Activated naive CD8-positive, alpha-beta T cell treated with anti-CD3 and anti-CD28 coated beads for 36 hours (primary cell): Measurements from ENCODE around the gene ST8SIA4. TPM values are rescaled to one million over a fixed set of nuclear protein-coding genes. Genes with fewer than 3 reads are reported as not detected.

Source experiments
- DNase-seq: peaks from one replicate; pipeline ENCODE4 v3.0.0; 2021
- H3K27ac Mint-ChIP-seq: one replicate; pipeline ENCODE4 v1.8.0; 2022; ENCODE audit warnings: mild to moderate bottlenecking, moderate library complexity, mixed read lengths
- H3K27me3 Mint-ChIP-seq: one replicate; pipeline ENCODE4 v1.8.0; 2022; ENCODE audit warnings: mild to moderate bottlenecking, mixed read lengths
- H3K36me3 Mint-ChIP-seq: one replicate; pipeline ENCODE4 v1.8.0; 2021; ENCODE audit warnings: mild to moderate bottlenecking, mixed read lengths
- H3K4me1 Mint-ChIP-seq: one replicate; pipeline ENCODE4 v1.8.0; 2021; ENCODE audit warnings: mixed read lengths
- H3K4me3 Mint-ChIP-seq: one replicate; pipeline ENCODE4 v1.8.0; 2022; ENCODE audit warnings: mild to moderate bottlenecking, moderate library complexity, mixed read lengths
- H3K9me3 Mint-ChIP-seq: one replicate; pipeline ENCODE4 v1.8.0; 2022; ENCODE audit warnings: mixed read lengths
- total RNA-seq, 2 experiments: library from RNA; stranded (reverse); gene quantifications; one replicate each; pipeline ENCODE4 v1.2.3, GENCODE V29; 2021

Gene ST8SIA4
- total RNA-seq, 2 experiments from 2014 or later = 14.6 to 17.3 TPM

DNA sequence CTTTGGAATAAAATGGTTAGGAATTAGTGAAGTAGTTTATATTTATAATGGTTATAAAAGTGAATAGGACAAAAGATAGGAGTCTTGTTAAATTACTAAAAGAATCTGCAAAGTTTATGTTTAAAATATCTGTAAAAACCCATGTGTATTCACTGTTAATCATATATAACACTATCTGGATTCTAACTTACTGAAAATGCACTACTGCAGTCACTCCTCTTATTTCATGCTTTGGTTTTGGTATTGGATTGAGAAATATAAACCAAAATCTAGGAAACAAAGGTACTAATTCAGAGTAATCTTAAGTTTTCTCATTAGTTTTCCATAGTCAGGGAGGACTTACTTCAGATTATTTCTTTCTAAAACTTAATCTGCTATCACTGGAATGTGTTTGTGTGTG is 49.5 kb downstream of the ST8SIA4 start:
- DNase-seq = no peak
- Mint-ChIP-seq H3K27me3 (no peaks in the 10 kb centered on the region), H3K4me3 (peak overlapping the region; percentile 61), H3K4me1 (peaks cover 30% of the 10 kb centered on the region), H3K27ac (peak overlapping the region; percentile 93), H3K9me3 (no peaks in the 10 kb centered on the region), H3K36me3 (peaks cover 31% of the 10 kb centered on the region)

GRCh38 chr5:100852988-100853449 is 50.1 kb downstream of the ST8SIA4 start:
- H3K36me3 Mint-ChIP-seq = peaks cover 28% of the 10 kb centered on the region
- DNase-seq = no peak
- peak overlapping the region; percentile 93 for H3K27ac Mint-ChIP-seq
- no peaks in the 10 kb centered on the region for H3K27me3 Mint-ChIP-seq
- H3K4me3 Mint-ChIP-seq = peak overlapping the region; percentile 61
- peaks cover 27% of the 10 kb centered on the region for H3K4me1 Mint-ChIP-seq
- H3K9me3 Mint-ChIP-seq = no peaks in the 10 kb centered on the region

DNA sequence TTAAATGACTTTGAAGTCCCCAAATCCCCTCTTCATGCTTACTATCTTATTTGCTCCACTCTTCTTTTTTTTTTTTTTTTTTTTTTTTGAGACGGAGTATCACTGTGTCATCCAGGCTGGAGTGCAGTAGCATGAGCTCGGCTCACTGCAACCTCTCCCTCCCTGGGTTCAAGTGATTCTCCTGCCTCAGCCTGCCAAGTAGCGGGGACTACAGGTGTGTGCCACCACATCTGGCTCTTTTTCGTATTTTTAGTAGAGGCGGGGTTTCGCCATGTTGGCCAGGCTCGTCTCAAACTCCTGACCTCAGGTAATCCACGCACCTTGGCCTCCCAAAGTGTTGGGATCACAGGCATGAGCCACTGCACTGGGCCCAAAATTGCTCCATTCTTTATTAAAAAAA is 51.0 kb downstream of the ST8SIA4 start:
- Mint-ChIP-seq H3K27me3 (no peaks in the 10 kb centered on the region), H3K36me3 (peaks cover 30% of the 10 kb centered on the region), H3K27ac (no peak overlapping the region), H3K4me3 (no peak overlapping the region), H3K9me3 (no peaks in the 10 kb centered on the region), H3K4me1 (peaks cover 29% of the 10 kb centered on the region)
- no peak for DNase-seq

- Mint-ChIP-seq H3K9me3 (peaks cover 3% of the 10 kb centered on the region), H3K27ac (no peak overlapping the region), H3K27me3 (no peaks in the 10 kb centered on the region), H3K36me3 (peaks cover 24% of the 10 kb centered on the region), H3K4me1 (peaks cover 36% of the 10 kb centered on the region), H3K4me3 (no peak overlapping the region)
- no peak for DNase-seq
Measured at GRCh38 chr5:100846772-100847171, 56.3 kb downstream of the ST8SIA4 start.

DNA sequence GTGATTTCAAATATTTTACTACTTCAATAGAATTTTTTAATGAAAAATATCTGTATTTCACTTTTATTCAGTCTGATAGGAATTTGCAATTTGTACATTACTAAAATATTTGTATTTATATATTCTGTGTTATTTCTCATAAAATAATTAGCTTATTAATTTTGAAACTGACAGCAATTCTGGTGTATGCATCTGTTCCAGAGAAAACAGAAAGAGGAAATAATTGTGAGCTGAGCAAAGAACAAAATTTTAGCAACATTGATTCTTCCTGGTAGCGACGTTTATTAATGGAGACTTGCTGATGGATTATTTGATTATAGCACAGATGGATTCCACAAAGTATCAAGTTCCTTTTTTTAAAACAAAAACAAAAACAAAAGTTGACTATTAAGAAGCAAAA is 61.0 kb downstream of the ST8SIA4 start:
- peaks cover 67% of the 10 kb centered on the region for H3K4me1 Mint-ChIP-seq

GRCh38 chr5:100841358-100842076 is 61.6 kb downstream of the ST8SIA4 start:
- peak overlapping the region; percentile 90 for H3K27ac Mint-ChIP-seq
- no peak for DNase-seq
- no peaks in the 10 kb centered on the region for H3K27me3 Mint-ChIP-seq
- H3K4me1 Mint-ChIP-seq = peaks cover 67% of the 10 kb centered on the region
- peaks cover 3% of the 10 kb centered on the region for H3K9me3 Mint-ChIP-seq
- peaks cover 39% of the 10 kb centered on the region for H3K36me3 Mint-ChIP-seq
- H3K4me3 Mint-ChIP-seq = peak overlapping the region; percentile 49

More for the DNA sequence above, 61.0 kb downstream of the ST8SIA4 start:
- Mint-ChIP-seq H3K27ac (no peak overlapping the region), H3K9me3 (peaks cover 3% of the 10 kb centered on the region), H3K36me3 (peaks cover 41% of the 10 kb centered on the region), H3K27me3 (no peaks in the 10 kb centered on the region), H3K4me3 (no peak overlapping the region)
- no peak for DNase-seq

DNA sequence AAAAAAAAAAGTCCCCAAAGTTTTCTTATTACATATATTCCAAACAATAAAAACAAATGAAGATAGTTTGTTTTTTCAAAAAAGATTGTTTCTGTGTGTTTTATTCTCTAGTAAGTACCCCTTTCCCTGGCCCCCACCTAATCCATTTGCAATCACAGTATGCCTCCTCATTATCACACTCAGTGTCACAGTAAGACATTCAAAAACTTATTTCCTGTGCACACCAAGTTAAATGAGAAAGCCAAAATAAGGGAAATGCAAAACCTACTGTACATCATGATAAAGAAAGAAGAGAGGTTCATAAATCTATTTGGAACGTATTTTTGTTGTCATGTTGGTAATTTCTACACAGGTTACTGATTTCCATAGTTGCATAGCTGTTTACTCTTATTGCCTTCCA is 62.3 kb downstream of the ST8SIA4 start:
- peaks cover 33% of the 10 kb centered on the region for H3K36me3 Mint-ChIP-seq

GRCh38 chr5:100840370-100840769 is 62.7 kb downstream of the ST8SIA4 start:
- H3K9me3 Mint-ChIP-seq = peaks cover 3% of the 10 kb centered on the region
- H3K4me3 Mint-ChIP-seq = no peak overlapping the region
- H3K36me3 Mint-ChIP-seq = peaks cover 36% of the 10 kb centered on the region
- H3K27ac Mint-ChIP-seq = peak overlapping the region; percentile 90
- peaks cover 65% of the 10 kb centered on the region for H3K4me1 Mint-ChIP-seq
- H3K27me3 Mint-ChIP-seq = no peaks in the 10 kb centered on the region
- DNase-seq = peak; percentile 28

More for the DNA sequence above, 62.3 kb downstream of the ST8SIA4 start:
- no peaks in the 10 kb centered on the region for H3K27me3 Mint-ChIP-seq
- no peak for DNase-seq
- H3K27ac Mint-ChIP-seq = peak overlapping the region; percentile 90
- peaks cover 3% of the 10 kb centered on the region for H3K9me3 Mint-ChIP-seq
- no peak overlapping the region for H3K4me3 Mint-ChIP-seq
- H3K4me1 Mint-ChIP-seq = peaks cover 62% of the 10 kb centered on the region

- no peaks in the 10 kb centered on the region for H3K9me3 Mint-ChIP-seq
- no peak overlapping the region for H3K4me3 Mint-ChIP-seq
- peaks cover 47% of the 10 kb centered on the region for H3K4me1 Mint-ChIP-seq
- peaks cover 30% of the 10 kb centered on the region for H3K36me3 Mint-ChIP-seq
- DNase-seq = no peak
- H3K27ac Mint-ChIP-seq = no peak overlapping the region
- H3K27me3 Mint-ChIP-seq = no peaks in the 10 kb centered on the region
Measured at GRCh38 chr5:100838048-100838473, 65.0 kb downstream of the ST8SIA4 start.

DNA sequence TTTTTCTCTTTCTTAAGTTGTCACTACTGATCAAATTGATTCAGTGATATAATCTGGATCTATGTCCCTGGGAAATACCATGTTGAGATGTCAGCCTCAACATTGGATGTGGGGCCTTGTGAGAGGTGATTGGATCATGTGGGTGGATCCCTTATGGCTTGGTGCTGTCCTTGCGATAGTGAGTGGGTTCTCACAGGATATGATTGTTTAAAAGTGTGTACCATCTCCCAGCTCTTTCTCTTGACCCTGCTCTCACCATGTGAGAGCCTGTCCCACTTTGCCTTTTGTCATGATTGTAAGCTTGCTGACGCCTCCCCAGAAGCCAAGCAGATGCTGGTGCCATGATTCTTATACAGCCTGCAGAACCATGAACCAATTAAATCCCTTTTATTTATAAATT is 68.6 kb downstream of the ST8SIA4 start:
- Mint-ChIP-seq H3K4me3 (no peak overlapping the region), H3K27ac (no peak overlapping the region), H3K4me1 (peaks cover 28% of the 10 kb centered on the region), H3K36me3 (peaks cover 24% of the 10 kb centered on the region), H3K9me3 (no peaks in the 10 kb centered on the region), H3K27me3 (no peaks in the 10 kb centered on the region)
- no peak for DNase-seq

DNA sequence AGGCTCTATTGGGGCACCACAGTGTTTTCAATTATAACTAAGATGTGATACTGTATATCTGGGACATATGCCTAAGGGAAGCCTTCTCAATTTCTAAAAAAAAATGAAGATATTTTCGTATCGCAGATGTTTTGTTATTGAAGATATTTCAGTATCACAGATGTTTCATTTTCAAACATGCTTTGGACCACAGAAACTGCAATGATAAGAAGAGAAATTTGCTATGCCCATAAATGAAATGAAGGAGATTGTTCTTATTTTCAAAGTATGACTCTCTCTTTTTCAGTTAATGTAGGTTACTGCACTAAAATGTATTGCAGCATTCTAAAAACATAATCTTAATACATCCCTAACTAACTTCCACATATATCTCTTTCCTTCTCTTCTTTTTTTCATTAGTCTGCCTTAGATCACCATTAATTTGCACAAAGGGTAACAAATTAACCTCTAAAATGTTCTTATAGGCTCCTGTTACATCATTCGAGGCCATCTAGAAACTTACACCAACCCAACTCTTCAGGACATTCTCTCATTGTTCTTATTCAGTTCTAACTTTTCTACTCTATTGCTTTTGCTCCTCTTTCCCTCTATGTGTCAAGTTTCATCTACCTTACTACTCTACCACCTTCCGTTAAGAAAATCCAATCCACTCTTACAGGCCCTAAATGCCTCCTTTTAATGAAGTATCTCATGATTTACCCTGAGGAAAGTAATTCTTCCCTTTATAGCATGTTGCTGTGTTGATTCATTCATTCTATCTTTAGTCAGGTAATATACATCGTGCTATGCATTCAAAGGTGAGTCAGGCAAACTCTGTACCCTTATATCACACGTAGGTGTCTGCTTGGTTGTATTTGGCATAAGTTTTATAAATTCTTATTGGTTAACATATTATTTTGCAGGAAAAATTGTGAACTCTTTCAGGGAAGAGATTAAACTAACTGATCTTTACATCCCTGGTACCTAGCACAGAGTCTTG is 70.5 kb downstream of the ST8SIA4 start:
- Mint-ChIP-seq H3K4me1 (peaks cover 34% of the 10 kb centered on the region), H3K36me3 (peaks cover 22% of the 10 kb centered on the region), H3K4me3 (no peak overlapping the region), H3K27me3 (no peaks in the 10 kb centered on the region), H3K27ac (no peak overlapping the region), H3K9me3 (no peaks in the 10 kb centered on the region)
- no peak for DNase-seq

GRCh38 chr5:100828898-100829356 is 74.2 kb downstream of the ST8SIA4 start:
- no peak overlapping the region for H3K27ac Mint-ChIP-seq
- H3K4me3 Mint-ChIP-seq = no peak overlapping the region
- peaks cover 34% of the 10 kb centered on the region for H3K4me1 Mint-ChIP-seq
- H3K9me3 Mint-ChIP-seq = no peaks in the 10 kb centered on the region
- peaks cover 11% of the 10 kb centered on the region for H3K36me3 Mint-ChIP-seq
- DNase-seq = no peak
- H3K27me3 Mint-ChIP-seq = no peaks in the 10 kb centered on the region

DNA sequence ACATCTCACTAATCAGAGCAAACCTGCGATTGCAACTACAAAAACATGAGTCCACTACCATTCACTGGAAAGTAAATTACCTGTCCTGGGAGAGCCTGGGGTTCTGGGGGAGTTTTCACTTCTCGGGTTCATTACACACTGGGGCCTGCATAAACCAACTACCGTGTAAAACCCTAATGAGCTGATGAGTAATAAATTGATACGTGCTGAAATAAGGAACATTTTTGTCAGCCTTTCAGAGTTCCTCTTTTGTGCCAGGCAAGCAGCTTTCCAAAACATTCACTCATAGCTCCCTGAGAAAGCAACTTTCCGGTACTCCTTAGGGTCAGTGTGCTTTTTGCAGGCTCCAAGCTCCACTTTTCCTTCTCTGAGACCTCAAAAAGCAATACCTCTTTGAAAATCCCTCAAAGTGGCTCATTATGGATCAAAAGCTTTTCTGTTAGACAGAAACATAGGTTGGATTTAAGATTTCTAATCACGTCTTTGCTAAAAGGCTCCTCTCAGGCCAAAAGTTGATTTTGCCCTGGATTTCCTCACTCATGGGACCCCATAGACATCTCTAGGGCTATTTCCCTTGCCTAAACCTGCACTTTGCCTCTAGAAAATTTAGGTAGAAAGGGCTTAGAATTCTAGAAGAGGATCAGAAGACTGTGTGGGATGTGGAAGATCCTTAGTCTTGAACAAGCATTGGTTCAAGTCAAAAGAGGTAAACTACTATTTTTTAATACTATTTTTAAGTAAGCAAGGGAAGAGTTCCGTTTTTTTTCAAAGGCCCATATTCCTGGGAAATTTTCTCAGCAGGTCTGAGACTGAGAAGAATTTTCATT is 74.8 kb downstream of the ST8SIA4 start:
- Mint-ChIP-seq H3K27ac (peak overlapping the region; percentile 61), H3K4me3 (no peak overlapping the region), H3K4me1 (peaks cover 34% of the 10 kb centered on the region), H3K36me3 (peaks cover 13% of the 10 kb centered on the region), H3K27me3 (no peaks in the 10 kb centered on the region), H3K9me3 (no peaks in the 10 kb centered on the region)
- no peak for DNase-seq

- no peaks in the 10 kb centered on the region for H3K9me3 Mint-ChIP-seq
- H3K4me3 Mint-ChIP-seq = no peak overlapping the region
Measured at GRCh38 chr5:100827481-100827889, 75.6 kb downstream of the ST8SIA4 start.

More at GRCh38 chr5:100827481-100827889, 75.6 kb downstream of the ST8SIA4 start:
- Mint-ChIP-seq H3K36me3 (peaks cover 13% of the 10 kb centered on the region), H3K27me3 (no peaks in the 10 kb centered on the region), H3K27ac (no peak overlapping the region), H3K4me1 (peaks cover 29% of the 10 kb centered on the region)
- DNase-seq = no peak
